IMR-90 (cell line): ENCODE measurements around the gene MYCBP.

ENCODE experiments used
- BHLHE40 ChIP-seq: fragments of 150-350 bp; IDR thresholded peaks from 2 replicates; pipeline ENCODE4 v1.6.1; 2016; ENCODE audit warnings: mild to moderate bottlenecking, low read depth, low read length
- SMC3 ChIP-seq: fragments of 150-350 bp; IDR thresholded peaks from 2 replicates; pipeline ENCODE4 v1.6.1; 2016; ENCODE audit warnings: low read depth, mild to moderate bottlenecking, antibody characterized with exemption, low read length, moderate library complexity
- TF ChIP-seq, protein P1 (sequence below): conservative IDR thresholded peaks from 2 replicates; pipeline ENCODE4 v1.5.1; 2012; ENCODE audit warnings: mild to moderate bottlenecking, low read depth, low read length, improper control_type of control experiment

DNA sequence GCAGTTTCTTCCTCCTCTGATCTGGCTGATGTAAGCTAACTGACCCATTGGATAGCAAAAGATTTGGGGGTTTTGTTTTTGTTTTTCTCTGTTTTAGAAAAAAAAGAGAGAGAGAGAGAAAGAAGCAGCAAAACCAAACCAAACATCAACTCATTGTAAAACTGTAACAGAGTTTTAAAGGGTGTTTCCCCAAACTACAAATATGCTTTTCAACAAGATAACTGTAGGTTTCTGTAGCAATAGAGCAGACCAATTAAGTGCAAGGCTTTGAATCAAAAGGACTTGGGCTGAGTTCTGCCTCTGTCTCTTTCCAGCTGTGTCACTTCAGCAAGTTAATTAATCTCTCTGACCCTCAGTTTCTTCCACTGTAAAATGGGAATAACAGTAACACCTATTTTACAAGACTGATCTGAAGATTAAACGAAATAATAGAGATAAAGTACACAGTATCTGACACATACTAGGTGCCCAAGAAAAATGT lies 58.1 kb downstream of the MYCBP start:
- TF ChIP-seq, protein P1, sequence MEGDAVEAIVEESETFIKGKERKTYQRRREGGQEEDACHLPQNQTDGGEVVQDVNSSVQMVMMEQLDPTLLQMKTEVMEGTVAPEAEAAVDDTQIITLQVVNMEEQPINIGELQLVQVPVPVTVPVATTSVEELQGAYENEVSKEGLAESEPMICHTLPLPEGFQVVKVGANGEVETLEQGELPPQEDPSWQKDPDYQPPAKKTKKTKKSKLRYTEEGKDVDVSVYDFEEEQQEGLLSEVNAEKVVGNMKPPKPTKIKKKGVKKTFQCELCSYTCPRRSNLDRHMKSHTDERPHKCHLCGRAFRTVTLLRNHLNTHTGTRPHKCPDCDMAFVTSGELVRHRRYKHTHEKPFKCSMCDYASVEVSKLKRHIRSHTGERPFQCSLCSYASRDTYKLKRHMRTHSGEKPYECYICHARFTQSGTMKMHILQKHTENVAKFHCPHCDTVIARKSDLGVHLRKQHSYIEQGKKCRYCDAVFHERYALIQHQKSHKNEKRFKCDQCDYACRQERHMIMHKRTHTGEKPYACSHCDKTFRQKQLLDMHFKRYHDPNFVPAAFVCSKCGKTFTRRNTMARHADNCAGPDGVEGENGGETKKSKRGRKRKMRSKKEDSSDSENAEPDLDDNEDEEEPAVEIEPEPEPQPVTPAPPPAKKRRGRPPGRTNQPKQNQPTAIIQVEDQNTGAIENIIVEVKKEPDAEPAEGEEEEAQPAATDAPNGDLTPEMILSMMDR, result no peak
- TF ChIP-seq BHLHE40 (no peak), SMC3 (no peak)
